K562 (cell line): ENCODE data around the gene PTCH1. TPM values are rescaled to one million over a fixed set of nuclear protein-coding genes. Genes with fewer than 3 reads are reported as not detected.

Source experiments
- ARID3B ChIP-seq: fragments of 250-450 bp; sonication (Bioruptor Pico); IDR thresholded peaks from 2 replicates; pipeline ENCODE4 v1.4.0; 2020; ENCODE audit warnings: borderline replicate concordance
- JUN ChIP-seq, 2 experiments: sonication (generic) in 1 of 2; formaldehyde crosslinking in 1 of 2; IDR thresholded peaks; 2 replicates each; pipeline versions ENCODE4 v1.6.1 to v1.8.0; 2012 to 2022; ENCODE audit warnings: borderline replicate concordance in 2 of 2, mild to moderate bottlenecking in 2 of 2, improper control_type of control experiment in 1 of 2, low read depth in 1 of 2, low read length in 1 of 2, missing genetic modification reagents in 1 of 2
- JUNB ChIP-seq: fragments of 450-650 bp; formaldehyde crosslinking; conservative IDR thresholded peaks from 2 replicates; pipeline ENCODE4 v1.4.0; 2020; ENCODE audit warnings: mild to moderate bottlenecking
- MYBL2 ChIP-seq, 2 experiments: fragments of 450-650 bp in 1 of 2; sonication (generic) in 1 of 2; formaldehyde crosslinking in 1 of 2; IDR thresholded peaks; 2 replicates each; pipeline versions ENCODE4 v1.6.1 to v1.8.1; 2017 to 2022; ENCODE audit warnings: borderline replicate concordance in 1 of 2, inconsistent platforms in 1 of 2, low read depth in 1 of 2, mild to moderate bottlenecking in 1 of 2, missing genetic modification reagents in 1 of 2, moderate library complexity in 1 of 2
- NEUROD1 ChIP-seq: fragments of 150-350 bp; IDR thresholded peaks from 2 replicates; pipeline ENCODE4 v1.6.1; 2014; ENCODE audit warnings: borderline replicate concordance, low read length, low read depth; ENCODE audit not compliant: partially characterized antibody
- NR1H2 ChIP-seq: sonication (generic); formaldehyde crosslinking; IDR thresholded peaks from 2 replicates; pipeline ENCODE4 v1.4.0; 2020; ENCODE audit warnings: mild to moderate bottlenecking, missing genetic modification reagents
- NRF1 ChIP-seq, 2 experiments: fragments of 450-650 bp; IDR thresholded peaks in 1 of 2; conservative IDR thresholded peaks in 1 of 2; 2 replicates each; pipeline ENCODE4 v1.6.1; 2014; ENCODE audit warnings: mild to moderate bottlenecking in 2 of 2
- SREBF1 ChIP-seq: fragments of 150-350 bp; IDR thresholded peaks from 2 replicates; pipeline ENCODE4 v1.6.1; 2014; ENCODE audit warnings: antibody characterized with exemption, low read depth, low read length, borderline replicate concordance
- TAF15 ChIP-seq: fragments of 200-400 bp; formaldehyde crosslinking; IDR thresholded peaks from 2 replicates; pipeline ENCODE4 v1.6.1; 2017; ENCODE audit warnings: mild to moderate bottlenecking, low read depth, low read length, moderate library complexity
- TBL1XR1 ChIP-seq, 2 experiments: IDR thresholded peaks; 2 replicates each; pipeline ENCODE4 v1.6.1; 2012; ENCODE audit warnings: improper control_type of control experiment in 2 of 2, low read length in 2 of 2, mild to moderate bottlenecking in 1 of 2
- TCFL5 ChIP-seq: fragments of 250-450 bp; sonication (Bioruptor Pico); conservative IDR thresholded peaks from 2 replicates; pipeline ENCODE4 v1.6.1; 2021; ENCODE audit warnings: mild to moderate bottlenecking, moderate library complexity, matching md5 sums
- ZBTB40 ChIP-seq, 2 experiments: fragments of 450-650 bp in 1 of 2; sonication (generic) in 1 of 2; formaldehyde crosslinking in 1 of 2; IDR thresholded peaks; 2 replicates each; pipeline versions ENCODE4 v1.7.1 to v1.9.0; 2016 to 2022; ENCODE audit warnings: inconsistent platforms in 1 of 2, mild to moderate bottlenecking in 1 of 2, missing genetic modification reagents in 1 of 2
- ZNF140 ChIP-seq: fragments of 250-450 bp; sonication (Bioruptor Pico); IDR thresholded peaks from 2 replicates; pipeline ENCODE4 v1.8.0; 2021; ENCODE audit warnings: moderate library complexity, mild to moderate bottlenecking, inconsistent platforms
- ZNF24 ChIP-seq: fragments of 450-650 bp; IDR thresholded peaks from 2 replicates; pipeline ENCODE4 v1.6.1; 2016
- ZNF436 ChIP-seq: fragments of 250-450, 450-650 bp; sonication (Bioruptor Pico); formaldehyde crosslinking; IDR thresholded peaks from 2 replicates; pipeline ENCODE4 v1.7.0; 2020; ENCODE audit warnings: mild to moderate bottlenecking
- polyA plus RNA-seq, 8 experiments: library from polyadenylated mRNA; depleted of rRNA in 4 of 8; stranded (reverse) in 5 of 8; unstranded in 3 of 8; fragments of >200 nt; fragmentation: Nextera tagmentation in 2 of 8; fragmentation: Illumina TruSeq in 1 of 8; extraction: Ambion mirVana in 2 of 8; extraction: Trizol in 1 of 8; gene quantifications; 2 replicates each; pipeline versions ENCODE4 v1.2.1 to v1.2.3, GENCODE V29; 2011 to 2014; ENCODE audit warnings: inconsistent platforms in 1 of 8, missing spikeins in 1 of 8
- total RNA-seq, 7 experiments: library from RNA; depleted of rRNA in 6 of 7; stranded (reverse); fragments of >200 nt in 6 of 7; fragmentation: Illumina TruSeq in 2 of 7; extraction: Trizol in 2 of 7; gene quantifications; 2 replicates each; pipeline versions ENCODE4 v1.2.1 to v1.2.3, GENCODE V29; 2011 to 2021; ENCODE audit warnings: low replicate concordance in 1 of 7

PTCH1 gene
- total and polyA plus RNA-seq, 9 of the 15 experiments (the other 6 are each of a cell fraction or from before 2014, with no cell fraction given) = 0.70 to 9.9 (median 3.8) TPM

GRCh38 chr9:95505717-95506427 is 10.9 kb downstream of the PTCH1 start (continued):
- no peak for TF ChIP-seq ZBTB40 (IDR thresholded peaks at IDR 0.05)
- TF ChIP-seq ZBTB40 (CRISPR knock-in tag; IDR thresholded peaks at IDR 0.05) = no peak
- TF ChIP-seq NR1H2 (CRISPR knock-in tag) = no peak
- TF ChIP-seq TAF15 = no peak
- no peak for TF ChIP-seq ZNF140 (CRISPR knock-in tag)
- TF ChIP-seq ZNF24 = no peak
- TF ChIP-seq TCFL5 (CRISPR knock-in tag) = no peak
- TF ChIP-seq MYBL2 (IDR thresholded peaks at IDR 0.05; ENCODE audit: low read depth) = no peak
- no peak for TF ChIP-seq MYBL2 (CRISPR knock-in tag; IDR thresholded peaks at IDR 0.05; ENCODE audit: borderline replicate concordance)
- TF ChIP-seq JUNB (CRISPR knock-in tag) = no peak
- TF ChIP-seq SREBF1 = no peak
- TF ChIP-seq ZNF436 = no peak
- TF ChIP-seq NRF1 (conservative IDR thresholded peaks at IDR 0.05 in 1 of 2, IDR thresholded peaks at IDR 0.05 in 1 of 2) = peak; percentile 28 to 40; a peak in 2 of 4 replicates
- no peak for TF ChIP-seq JUN (IDR thresholded peaks at IDR 0.05; ENCODE audit: borderline replicate concordance, low read depth, low read length)
- no peak for TF ChIP-seq JUN (CRISPR knock-in tag; IDR thresholded peaks at IDR 0.05; ENCODE audit: borderline replicate concordance)
- TF ChIP-seq ARID3B (CRISPR knock-in tag) = no peak
- no peak for TF ChIP-seq TBL1XR1 (IDR thresholded peaks at IDR 0.05; ENCODE audit: low read length in 2 of 2)
- no peak for TF ChIP-seq NEUROD1
